HG02973 (cell line): Measurements from ENCODE around the gene ACSL4.
"Not testable (repeated sequence)": the region's sequence is repeated elsewhere in the genome, so short reads cannot be mapped to it uniquely, and the experiment has no call there.

ENCODE experiments used
- ATAC-seq: cut with Tn5 transposase; IDR thresholded peaks from one replicate; pipeline ENCODE4 v1.9.1; 2021; ENCODE audit warnings: moderate library complexity; ENCODE audit not compliant: unreplicated experiment

The ACSL4 gene

DNA sequence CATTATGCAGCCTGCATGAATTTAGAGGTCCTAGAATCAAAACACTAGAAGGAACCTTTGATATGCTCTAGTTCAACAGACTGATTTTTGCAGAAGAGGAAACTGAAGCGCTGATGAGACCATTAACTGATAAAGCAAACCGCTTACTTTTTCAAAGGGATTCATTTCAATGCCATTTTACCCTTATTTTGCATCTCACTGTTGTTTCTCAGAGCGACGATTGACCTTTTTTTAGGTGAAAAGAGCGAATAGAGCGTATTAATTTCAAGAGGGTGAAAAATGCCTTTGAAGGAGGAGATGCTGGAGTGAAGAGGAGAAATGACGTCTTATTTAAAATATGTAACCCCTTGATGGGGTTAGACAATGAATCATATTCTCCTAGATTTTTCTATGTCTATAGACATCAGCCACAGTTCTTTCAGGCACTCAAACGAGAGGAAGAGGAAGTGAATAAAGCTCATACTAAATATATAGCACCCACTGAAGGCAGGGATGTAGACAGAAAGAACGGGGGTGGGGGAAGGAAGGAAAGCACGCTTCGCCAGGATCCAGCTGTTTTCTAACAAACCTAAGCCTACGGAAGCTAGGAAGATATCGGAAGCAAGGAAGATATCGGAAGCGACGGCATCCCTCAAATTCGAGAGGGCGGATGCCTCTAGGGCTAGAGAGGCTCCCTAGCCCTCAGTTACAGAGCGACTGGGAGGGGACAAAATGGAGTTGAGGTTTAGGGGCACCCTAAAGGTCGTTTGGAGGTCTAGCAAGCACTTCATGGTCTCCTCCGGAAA lies 848 bp downstream of the ACSL4 start:
- ATAC-seq: peak; percentile 34

DNA sequence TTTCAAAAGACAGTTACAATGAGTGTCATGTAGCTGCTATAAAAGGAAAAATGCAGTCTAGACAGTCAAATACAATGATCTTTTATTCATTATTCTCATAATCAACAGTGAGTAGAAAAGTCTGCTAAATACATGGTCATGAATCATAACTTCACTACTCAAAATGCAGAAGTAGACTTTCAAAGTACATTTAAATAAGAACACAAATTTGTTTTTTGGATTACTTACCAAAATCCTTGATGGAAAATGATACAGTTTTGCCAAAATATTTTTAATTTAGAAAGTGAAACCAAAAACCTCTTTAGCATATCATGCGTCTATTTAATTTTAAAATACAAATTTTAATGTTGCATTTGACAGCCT lies 4.9 kb downstream of the ACSL4 start:
- no peak for ATAC-seq

DNA sequence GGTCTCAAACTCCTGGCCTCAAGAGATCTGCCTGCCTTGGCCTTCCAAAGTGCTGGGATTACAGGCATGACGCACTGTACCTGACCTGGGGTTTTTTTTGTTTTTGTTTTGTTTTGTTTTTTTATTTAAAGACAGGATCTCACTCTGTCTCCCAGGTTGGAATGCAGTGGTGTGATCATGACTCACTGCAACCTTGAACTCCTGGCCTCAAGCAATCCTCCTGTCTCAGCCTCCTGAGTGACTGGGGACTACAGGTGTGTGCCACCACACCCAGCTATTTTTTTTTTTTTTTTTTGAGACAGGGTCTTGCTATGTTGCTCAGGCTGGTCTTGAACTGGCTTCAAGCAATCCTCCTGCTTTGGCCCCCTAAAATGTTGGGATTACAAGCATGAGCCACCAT lies 8.1 kb downstream of the ACSL4 start:
- not testable (repeated sequence) for ATAC-seq

DNA sequence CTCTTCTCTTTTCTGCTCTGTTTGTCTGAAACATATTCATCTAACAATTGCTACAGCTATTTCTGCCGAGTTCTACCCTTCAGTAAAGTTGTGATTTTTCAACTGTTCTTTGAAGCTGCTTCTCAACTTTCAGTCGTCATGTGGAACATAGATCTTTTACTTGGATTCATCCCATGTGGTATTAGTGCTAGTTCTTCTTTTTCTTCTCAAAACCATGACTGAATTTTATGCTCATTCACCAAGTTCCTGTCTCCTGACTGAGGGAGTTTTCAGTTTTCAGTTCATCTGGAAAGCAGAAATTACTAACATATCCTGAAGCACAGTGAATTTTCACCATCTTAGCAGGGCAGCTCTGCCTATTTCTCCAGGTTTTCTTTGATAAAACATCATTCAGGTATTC lies 12.1 kb downstream of the ACSL4 start:
- no peak for ATAC-seq

DNA sequence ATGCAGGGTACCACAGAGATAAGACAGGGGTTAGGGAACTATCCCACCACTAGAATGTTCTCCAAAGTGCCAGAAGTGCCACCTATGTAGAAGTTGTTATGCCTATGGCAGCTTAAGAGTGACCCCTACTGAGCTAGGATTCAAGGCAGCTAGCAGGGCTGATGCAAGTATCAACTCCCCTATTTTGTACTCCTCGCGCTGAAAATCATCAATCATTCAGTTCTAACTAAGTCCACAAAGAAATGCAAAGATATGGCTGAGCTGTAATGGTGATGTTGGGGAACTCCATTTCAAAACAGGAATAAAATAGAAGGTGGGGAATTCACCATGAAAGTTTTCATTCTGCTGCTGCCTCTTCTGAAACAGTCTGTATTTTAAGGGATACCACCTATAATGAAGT lies 13.8 kb downstream of the ACSL4 start:
- ATAC-seq: no peak

DNA sequence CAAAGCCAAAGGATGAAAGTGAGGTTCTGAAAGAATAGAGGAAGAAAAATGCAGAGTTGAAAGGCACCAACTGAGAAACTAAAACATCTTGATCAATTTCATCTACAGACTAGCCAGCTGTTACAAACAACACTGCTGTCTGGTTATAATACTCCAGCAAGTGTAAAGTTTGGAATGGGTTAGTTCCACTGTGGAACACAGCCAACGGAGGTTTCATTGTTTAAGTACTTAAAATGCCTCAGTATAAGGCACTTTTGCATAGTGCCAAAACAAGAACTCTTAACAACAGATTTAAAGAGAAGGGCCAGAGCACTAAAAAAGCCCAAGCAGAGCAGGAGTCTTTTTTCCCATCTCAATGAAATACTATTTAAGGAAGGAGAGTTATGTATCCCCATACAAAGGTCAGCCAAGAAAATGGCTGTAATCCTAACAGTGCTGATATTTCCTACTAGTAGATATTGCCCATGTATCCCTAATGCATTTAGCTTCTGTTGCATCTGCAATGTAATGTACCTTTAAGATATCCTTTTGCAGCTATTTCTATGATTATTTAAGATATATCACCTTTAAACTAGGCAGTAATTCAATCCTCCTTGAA lies 16.5 kb downstream of the ACSL4 start:
- ATAC-seq: no peak

DNA sequence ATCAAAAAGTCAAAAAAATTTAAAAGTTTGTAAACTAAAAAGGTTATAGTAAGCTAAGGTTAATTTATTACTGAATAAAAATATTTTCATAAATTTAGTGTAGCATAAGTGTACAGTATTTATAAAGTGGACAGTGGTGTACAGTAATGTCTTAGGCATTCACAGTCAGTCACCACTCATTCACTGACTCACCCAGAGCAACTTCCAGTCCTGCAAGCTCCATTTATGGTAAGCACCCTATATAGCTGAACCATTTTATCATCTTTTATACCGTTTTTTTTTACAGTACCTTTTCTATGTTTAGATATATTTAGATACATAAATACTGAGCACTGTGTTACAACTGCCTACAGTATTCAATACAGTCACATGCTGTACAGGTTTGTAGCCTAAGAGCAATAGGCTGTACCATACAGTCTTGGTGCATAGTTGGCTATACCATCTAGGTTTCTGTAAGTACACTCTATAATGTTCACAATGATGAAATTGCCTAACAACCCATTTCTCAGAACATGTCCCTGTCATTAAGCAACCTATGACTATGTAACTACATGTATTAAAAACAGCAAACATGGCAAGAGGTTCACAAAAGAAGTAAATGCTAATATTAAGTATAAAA lies 18.6 kb downstream of the ACSL4 start:
- no peak for ATAC-seq

DNA sequence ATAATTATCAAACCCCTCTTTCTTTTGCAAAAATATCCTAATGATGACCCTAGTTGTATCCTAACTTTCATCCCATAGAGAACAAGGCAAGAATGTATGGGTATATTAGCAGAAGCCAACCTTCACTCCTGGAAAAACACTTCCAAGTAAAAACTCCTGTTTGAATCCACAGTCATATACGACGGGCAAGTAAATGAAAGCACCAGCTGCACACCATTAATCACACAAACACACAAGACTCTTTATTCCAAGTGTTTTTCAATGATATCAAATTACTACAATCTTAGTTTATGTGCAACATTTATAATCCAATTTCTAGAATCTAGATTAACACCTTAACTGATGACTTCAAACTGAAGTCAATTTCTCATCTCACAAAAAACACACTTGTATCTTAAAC lies 22.9 kb downstream of the ACSL4 start:
- ATAC-seq: no peak

DNA sequence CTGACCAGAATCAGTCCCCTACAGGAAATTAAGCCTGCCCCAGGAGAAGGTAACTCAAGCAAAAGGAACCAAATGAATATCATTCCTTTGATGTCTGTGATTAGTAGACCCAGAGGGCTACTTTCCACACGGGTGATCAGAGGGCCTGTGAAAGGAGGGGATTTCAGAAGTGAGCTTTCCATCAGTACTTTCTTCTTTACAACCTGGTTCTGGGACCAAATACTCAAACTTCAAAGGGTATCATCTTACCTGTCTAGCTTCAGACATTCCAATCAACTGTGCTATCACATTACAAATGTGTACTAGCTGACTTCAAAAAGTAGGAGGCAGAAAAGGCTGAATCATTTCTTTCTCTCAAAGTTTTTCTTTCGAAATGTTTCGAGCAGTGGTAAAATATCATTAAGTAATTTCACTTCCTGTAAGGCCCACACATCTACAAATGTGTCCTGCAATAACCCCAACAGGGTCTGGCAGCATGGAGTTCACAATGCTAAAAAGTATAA lies 23.9 kb downstream of the ACSL4 start:
- ATAC-seq: peak; percentile 70

DNA sequence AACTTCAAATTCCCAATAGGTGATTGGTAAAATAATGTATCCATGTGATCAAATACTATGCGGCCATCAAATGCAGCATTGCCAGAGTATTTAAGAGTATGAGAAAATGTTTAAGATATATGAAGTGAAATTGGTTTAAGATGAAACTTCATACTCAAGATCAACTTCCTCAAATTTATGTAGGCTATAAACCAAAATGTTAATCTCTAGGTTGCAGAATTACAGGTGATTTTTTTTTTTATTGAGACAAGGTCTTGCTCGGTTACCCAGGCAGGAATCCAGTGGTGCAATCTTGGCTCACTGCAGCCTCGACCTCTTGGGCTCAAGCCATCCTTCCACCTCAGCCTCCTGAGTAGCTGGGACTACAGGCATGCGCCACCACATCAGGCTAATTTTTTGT lies 25.3 kb downstream of the ACSL4 start:
- no peak for ATAC-seq

DNA sequence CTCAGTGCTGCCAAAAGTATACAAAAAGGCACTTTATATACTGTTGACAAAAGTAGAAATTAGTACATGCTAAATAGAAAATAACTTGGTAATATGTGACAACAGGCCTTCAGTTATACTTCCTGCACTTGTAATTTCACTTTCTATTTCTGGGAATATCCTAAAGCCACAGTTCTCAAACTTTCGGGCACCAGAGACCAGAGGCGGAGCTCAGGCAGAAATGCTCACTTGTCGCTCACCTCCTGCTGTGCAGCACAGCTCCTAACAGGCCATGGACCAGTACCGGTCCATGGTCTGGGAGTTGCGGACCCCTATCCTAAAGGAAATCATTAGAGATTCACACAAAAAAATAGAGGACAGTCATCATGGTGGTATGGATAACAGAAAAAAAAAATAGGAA lies 25.7 kb downstream of the ACSL4 start:
- ATAC-seq: no peak

DNA sequence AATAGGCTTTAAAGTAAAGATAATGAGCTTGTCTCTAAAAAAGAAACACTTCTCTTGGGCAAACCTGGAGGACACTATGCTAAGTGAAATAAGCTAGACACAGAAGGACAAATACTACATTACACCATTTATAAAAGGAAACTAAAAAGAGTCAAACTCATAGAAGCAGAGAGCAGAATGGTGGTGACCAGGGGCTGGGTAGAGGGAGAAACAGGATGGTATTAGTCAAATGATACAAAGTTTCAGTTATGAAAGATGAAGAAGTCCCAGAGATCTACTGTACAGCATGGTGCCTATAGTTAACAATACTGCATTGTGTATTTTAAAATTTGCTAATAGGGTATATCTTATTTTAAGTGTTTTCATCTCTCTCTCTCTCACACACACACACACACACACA lies 28.5 kb downstream of the ACSL4 start:
- ATAC-seq: peak; percentile 81

DNA sequence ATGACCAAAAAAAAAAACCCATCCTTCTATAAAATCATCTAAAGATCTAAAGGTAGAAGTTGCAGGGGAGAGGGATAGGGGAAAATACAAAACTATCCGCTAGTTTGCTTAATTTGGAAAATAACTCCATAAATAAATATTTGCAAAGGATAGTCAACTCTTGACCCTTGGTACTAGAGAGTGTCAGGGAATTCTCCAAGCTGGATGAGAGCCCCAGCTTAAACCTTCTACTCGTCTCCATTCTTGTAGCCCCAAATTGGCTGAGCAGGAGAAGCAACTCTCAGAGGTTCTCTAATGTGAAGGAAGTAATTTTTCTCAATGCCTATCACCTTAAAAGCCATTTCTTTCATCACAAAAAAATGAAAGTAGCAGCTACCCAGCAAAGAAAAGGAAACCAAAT lies 35.2 kb downstream of the ACSL4 start:
- no peak for ATAC-seq

DNA sequence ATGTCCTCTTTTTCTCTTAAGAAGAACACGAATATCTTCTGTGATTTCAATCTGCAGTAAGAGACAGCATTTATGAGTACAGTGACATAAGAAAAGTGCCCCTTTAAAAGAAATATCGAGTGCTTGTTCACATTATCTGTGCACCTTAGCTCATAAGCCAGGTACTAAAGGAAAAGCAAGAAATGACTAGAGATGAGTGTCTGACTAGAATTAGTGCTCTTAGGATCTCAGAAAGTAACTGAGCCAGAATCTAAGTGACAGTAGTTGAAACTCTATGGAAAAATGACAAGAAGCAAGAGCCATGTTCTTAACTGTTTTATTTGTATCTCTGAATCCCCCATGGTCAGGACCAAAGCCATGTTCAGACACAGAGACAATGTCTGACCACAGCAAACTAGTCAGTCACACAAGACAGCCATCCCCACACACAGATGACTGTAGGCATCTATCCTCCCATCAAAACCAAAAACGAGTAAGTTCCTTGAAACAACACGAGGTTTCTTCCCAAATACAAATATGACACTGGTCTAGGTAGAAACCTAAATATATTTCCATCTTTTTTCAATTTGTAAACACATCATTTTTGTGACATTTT lies 36.8 kb downstream of the ACSL4 start:
- no peak for ATAC-seq

DNA sequence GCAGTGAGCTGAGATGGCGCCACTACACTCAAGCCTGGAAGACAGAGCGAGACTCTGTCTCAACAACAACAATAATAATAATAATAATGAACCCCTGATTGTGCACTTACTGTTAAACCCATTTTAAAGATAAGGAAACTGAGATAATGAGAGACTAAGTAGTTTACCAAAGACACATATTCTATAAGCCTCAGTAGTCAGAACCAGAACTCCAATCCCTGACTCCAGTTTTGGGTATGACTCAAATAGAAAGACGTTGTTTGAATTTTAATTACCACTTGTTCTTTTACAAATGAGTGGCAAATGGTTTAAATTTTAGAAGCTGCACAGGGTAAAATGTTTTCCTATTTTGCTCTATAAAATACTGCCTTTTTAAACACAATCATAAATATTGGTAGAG lies 37.4 kb downstream of the ACSL4 start:
- no peak for ATAC-seq

DNA sequence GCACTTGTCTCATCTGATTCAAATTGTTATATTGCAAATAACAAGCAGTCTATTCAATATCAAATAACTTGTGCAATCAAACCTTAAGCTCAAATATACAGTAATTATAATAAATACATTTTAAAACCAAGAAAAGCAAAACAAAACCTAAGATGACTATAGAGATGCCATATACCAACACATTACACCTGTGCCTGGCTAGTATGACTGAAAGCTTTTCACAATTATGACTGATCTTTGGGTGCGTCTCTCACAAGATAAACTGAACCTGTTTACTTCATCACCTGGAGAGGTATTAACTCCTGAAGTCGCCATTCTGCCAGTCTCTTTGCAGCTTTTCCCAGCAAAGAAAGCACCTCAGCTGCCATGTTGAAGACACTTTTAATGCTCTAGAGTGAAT lies 41.3 kb downstream of the ACSL4 start:
- no peak for ATAC-seq

DNA sequence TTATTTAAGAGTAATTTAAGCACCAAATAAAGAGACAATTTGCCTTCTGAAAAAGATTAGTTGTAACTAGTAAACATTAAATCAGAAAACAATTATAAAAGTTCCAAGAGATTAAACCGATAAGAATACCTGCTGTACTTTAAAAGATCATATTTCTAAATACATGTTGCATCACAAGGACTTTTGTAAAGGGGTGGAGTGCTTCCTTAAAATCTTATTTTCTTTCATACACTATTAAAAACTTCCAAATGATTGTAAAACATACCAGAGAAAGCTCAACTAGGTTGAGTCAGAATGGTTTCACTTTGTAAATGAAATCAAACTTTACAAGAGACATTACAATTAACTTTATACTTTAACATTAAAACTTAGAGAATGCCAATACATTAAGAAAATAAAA lies 41.8 kb downstream of the ACSL4 start:
- no peak for ATAC-seq

DNA sequence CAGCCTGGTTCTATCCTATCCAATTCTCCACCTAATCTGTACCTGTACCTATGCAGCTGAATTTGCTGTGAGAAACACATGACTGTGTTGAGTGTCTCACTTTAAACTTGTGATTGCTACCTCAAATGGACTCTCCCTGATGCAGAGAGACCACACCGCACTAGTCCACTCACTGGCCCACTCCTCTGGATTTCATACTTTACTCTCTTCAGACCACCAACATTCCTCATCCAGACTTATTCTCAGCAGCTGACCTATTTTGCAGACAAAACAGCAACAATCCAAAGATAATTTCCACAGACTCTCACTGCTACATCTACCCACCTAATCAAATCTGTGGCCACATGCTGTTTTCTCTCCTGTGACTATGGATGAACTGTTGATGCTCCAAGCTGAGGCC lies 45.2 kb downstream of the ACSL4 start:
- ATAC-seq: no peak

DNA sequence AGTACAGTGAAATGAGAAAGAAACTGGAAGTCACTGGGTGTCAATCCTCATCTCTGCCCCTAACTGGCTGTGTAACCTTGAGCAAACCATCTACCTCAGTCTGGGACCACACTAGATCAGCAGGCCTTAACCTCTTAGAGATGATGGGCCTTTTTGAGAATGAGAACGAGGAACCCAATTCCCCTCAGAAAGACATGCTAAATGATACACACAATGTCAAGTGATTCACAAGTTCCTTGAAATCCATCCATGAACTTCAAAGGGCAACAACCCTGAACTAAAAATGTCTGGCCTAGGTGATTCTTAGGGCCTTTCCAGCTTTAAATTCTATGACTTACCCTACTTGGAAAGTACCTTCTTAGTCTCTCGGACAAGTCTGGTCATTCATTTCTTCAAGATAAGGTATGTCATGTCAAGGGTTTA lies 47.4 kb downstream of the ACSL4 start:
- ATAC-seq: no peak

DNA sequence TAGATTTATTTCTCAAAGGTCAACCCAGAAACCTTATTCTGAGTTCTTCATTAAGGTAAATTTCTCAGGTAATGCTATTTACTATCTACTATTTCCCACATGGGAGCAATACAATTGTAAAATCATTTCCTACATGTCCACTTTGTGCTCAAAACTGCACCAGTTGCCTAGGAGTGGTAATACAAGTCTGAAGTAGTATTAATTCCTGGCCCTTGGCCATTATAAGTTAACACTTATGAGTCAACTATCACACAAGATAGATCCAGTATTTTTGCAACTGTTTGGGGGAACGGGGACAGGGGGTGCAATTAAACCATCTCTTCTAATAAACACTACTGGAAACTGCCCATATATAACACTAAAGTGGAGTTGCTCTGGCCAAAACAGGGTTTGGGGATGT lies 48.9 kb downstream of the ACSL4 start:
- no peak for ATAC-seq

DNA sequence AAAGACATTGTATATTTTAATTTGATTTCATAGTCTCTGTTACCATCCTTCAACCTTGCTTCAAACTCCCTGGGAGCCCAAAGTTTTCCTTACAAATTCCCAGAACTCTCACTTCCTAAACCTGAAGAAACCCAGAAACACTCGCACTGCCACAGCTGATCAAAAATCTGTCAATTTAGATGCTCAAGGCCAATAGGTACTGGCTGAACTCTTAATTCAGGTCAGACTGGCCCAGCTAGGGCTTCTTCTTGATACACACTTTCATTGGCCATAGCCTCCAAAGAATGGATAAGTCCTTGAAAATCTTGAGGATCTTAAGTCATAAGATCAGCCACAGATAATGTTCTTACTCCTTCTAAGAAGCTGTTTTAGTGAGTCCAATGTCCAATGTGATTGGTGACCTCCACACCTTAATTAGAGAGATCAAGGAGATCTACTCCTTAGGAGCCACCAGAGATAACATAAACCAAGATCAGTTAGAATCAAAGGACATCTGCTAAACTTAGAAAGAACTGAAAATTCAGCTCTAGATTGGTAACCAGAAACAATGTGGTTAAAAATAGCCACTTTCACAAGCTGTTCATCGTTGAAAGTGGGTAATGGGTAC lies 51.5 kb downstream of the ACSL4 start:
- ATAC-seq: no peak

DNA sequence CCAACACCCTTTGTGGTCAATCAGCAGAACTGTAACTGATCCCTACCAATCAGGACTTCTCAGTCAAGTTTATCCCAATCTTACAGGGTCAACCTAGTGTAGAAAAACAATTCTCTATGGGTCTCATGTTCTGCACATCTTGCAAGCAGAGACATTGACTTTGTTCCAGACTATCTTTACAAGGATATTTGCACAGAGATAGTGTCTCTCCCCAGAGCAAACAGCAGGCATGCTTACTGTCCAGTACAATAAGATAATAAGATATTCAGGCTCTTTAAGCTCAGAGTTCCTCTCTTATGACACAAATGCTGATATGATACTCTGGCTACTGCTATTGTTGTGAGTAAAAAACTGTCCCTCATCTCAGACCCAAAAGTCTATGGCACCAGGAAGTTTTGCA lies 53.2 kb downstream of the ACSL4 start:
- ATAC-seq: no peak
